H1 (cell line): ENCODE data around the gene CST7. TPM values are rescaled to one million over a fixed set of nuclear protein-coding genes. Genes with fewer than 3 reads are reported as not detected.
A peak's percentile ranks its signal among the peaks of the same experiment; 100 is the strongest.

ENCODE experiments used
- CTCF ChIA-PET: fragments of 300-600 bp; sonication (Branson Sonifier 250); formaldehyde crosslinking; loops from one replicate; lab custom pipeline; 2021; ENCODE audit not compliant: partially characterized antibody; lab: Charles Lee
- POLR2A ChIA-PET: fragments of 300-600 bp; sonication (Branson Sonifier 250); formaldehyde crosslinking; loops from one replicate; lab custom pipeline; 2021; ENCODE audit warnings: inconsistent platforms; ENCODE audit not compliant: partially characterized antibody; lab: Charles Lee
- DNase-seq, 2 experiments: peaks; one replicate each; pipeline versions ENCODE4 v3.0.0 to v3.0.0-alpha.2; 2010 to 2022; ENCODE audit warnings: low spot score in 2 of 2, low read depth in 1 of 2, mixed read lengths in 1 of 2
- FAIRE-seq: peaks from 2 replicates; lab custom pipeline; 2011; peaks lifted over from hg19 to GRCh38; lab: Jason Lieb, UNC
- H2AFZ ChIP-seq: 2 replicates; pipeline ENCODE4 v1.8.1; 2012; ENCODE audit warnings: low read length, inconsistent platforms
- H2AK5ac ChIP-seq: 2 replicates; pipeline ENCODE4 v1.6.1; 2013; ENCODE audit warnings: low read depth, low read length
- H2BK120ac ChIP-seq: replicated peaks from 2 replicates; pipeline ENCODE3; 2013; ENCODE audit warnings: low read depth, low read length, inconsistent platforms
- H2BK12ac ChIP-seq: 2 replicates; pipeline ENCODE4 v1.6.1; 2013; ENCODE audit warnings: low read depth, low read length
- H2BK15ac ChIP-seq: 2 replicates; pipeline ENCODE4 v1.6.1; 2013; ENCODE audit warnings: low read length
- H2BK20ac ChIP-seq: 2 replicates; pipeline ENCODE4 v1.6.1; 2013; ENCODE audit warnings: low read length
- H2BK5ac ChIP-seq: 2 replicates; pipeline ENCODE4 v1.6.1; 2013; ENCODE audit warnings: low read depth, low read length
- H3K14ac ChIP-seq: 2 replicates; pipeline ENCODE4 v1.6.1; 2013; ENCODE audit warnings: inconsistent platforms; ENCODE audit not compliant: insufficient read length
- H3K18ac ChIP-seq: 2 replicates; pipeline ENCODE4 v1.6.1; 2013; ENCODE audit warnings: low read length; ENCODE audit errors: extremely low read depth
- H3K23ac ChIP-seq: 2 replicates; pipeline ENCODE4 v1.6.1; 2013; ENCODE audit warnings: inconsistent platforms; ENCODE audit not compliant: insufficient read length
- H3K23me2 ChIP-seq: 2 replicates; pipeline ENCODE4 v1.6.1; 2013; ENCODE audit warnings: low read depth, low read length
- H3K27ac ChIP-seq: 2 replicates; pipeline ENCODE4 v1.6.1; 2011; ENCODE audit warnings: low read depth, low read length, inconsistent platforms
- H3K27me3 ChIP-seq, 4 experiments: replicated peaks in 1 of 4; 1 replicate in 1 of 4; 2 replicates in 3 of 4; pipeline versions ENCODE4 v1.6.1 to v1.8.1; 2011 to 2013; ENCODE audit warnings: low read length in 3 of 4, mild to moderate bottlenecking in 3 of 4, inconsistent platforms in 2 of 4, mixed read lengths in 2 of 4, moderate library complexity in 1 of 4; ENCODE audit not compliant: control insufficient read depth in 3 of 4, insufficient read depth in 3 of 4; ENCODE audit errors: extremely low read depth in 1 of 4
- H3K36me3 ChIP-seq, 4 experiments: 2 replicates each; pipeline versions ENCODE4 v1.6.1 to v1.8.1; 2011 to 2013; ENCODE audit warnings: mild to moderate bottlenecking in 4 of 4, low read length in 3 of 4, moderate library complexity in 2 of 4, control low read depth in 1 of 4, inconsistent platforms in 1 of 4; ENCODE audit not compliant: insufficient read depth in 4 of 4, control insufficient read depth in 2 of 4
- H3K4ac ChIP-seq: replicated peaks from 2 replicates; pipeline ENCODE3; 2013; ENCODE audit warnings: low read length, low read depth, mixed read lengths, inconsistent platforms; ENCODE audit not compliant: insufficient read length
- H3K4me1 ChIP-seq, 4 experiments: replicated peaks in 1 of 4; 1 replicate in 1 of 4; 2 replicates in 3 of 4; pipeline versions ENCODE4 v1.6.1 to v1.8.1; 2011 to 2013; ENCODE audit warnings: low read length in 3 of 4, inconsistent platforms in 2 of 4, mixed read lengths in 1 of 4; ENCODE audit not compliant: insufficient read depth in 4 of 4, control insufficient read depth in 3 of 4
- H3K4me2 ChIP-seq, 2 experiments: 2 replicates each; pipeline versions ENCODE4 v1.6.1 to v1.8.1; 2011 to 2013; ENCODE audit warnings: low read depth in 2 of 2, low read length in 2 of 2, control low read depth in 1 of 2, inconsistent platforms in 1 of 2, mild to moderate bottlenecking in 1 of 2; ENCODE audit not compliant: insufficient read depth in 1 of 2
- H3K4me3 ChIP-seq, 4 experiments: fragments of 200-600, 300-600 bp in 1 of 4; sonication (generic), shearing (Covaris generic), sonication (Bioruptor Twin) in 1 of 4; 2 replicates each; pipeline versions ENCODE4 v1.5.1 to v1.8.1; 2011 to 2016; ENCODE audit warnings: low read length in 4 of 4, low read depth in 3 of 4, control low read depth in 2 of 4, inconsistent platforms in 2 of 4, mild to moderate bottlenecking in 2 of 4, mixed read lengths in 1 of 4, moderate library complexity in 1 of 4; ENCODE audit not compliant: insufficient read depth in 2 of 4; ENCODE audit errors: extremely low read depth in 1 of 4
- H3K56ac ChIP-seq: replicated peaks from 2 replicates; pipeline ENCODE3; 2013; ENCODE audit warnings: low read depth, mild to moderate bottlenecking, mixed read lengths, low read length, inconsistent platforms; ENCODE audit not compliant: insufficient read length
- H3K79me1 ChIP-seq: 2 replicates; pipeline ENCODE4 v1.6.1; 2013; ENCODE audit warnings: low read depth, low read length, control low read depth
- H3K79me2 ChIP-seq, 2 experiments: 2 replicates each; pipeline versions ENCODE4 v1.6.1 to v1.8.1; 2012 to 2013; ENCODE audit warnings: low read length in 2 of 2, mild to moderate bottlenecking in 2 of 2, inconsistent platforms in 1 of 2; ENCODE audit not compliant: insufficient read depth in 2 of 2, control insufficient read depth in 1 of 2
- H3K9ac ChIP-seq, 4 experiments: replicated peaks in 1 of 4; 1 replicate in 1 of 4; 2 replicates in 3 of 4; pipeline versions ENCODE4 v1.6.1 to v1.8.1; 2011 to 2013; ENCODE audit warnings: low read depth in 3 of 4, low read length in 3 of 4, control low read depth in 2 of 4, mild to moderate bottlenecking in 2 of 4, moderate library complexity in 2 of 4, inconsistent platforms in 1 of 4; ENCODE audit errors: extremely low read depth in 1 of 4
- H3K9me3 ChIP-seq, 2 experiments: 2 replicates each; pipeline versions ENCODE4 v1.6.1 to v1.8.1; 2012 to 2013; ENCODE audit warnings: mild to moderate bottlenecking in 2 of 2, moderate library complexity in 2 of 2, control low read depth in 1 of 2, inconsistent platforms in 1 of 2, low read depth in 1 of 2, low read length in 1 of 2, mixed read lengths in 1 of 2; ENCODE audit not compliant: insufficient read depth in 2 of 2
- H4K20me1 ChIP-seq, 2 experiments: replicated peaks in 1 of 2; 2 replicates each; pipeline versions ENCODE3 to v1.8.1; 2011 to 2013; ENCODE audit warnings: inconsistent platforms in 2 of 2, low read length in 2 of 2, mild to moderate bottlenecking in 1 of 2; ENCODE audit not compliant: insufficient read depth in 2 of 2, control insufficient read depth in 1 of 2
- H4K5ac ChIP-seq: 2 replicates; pipeline ENCODE4 v1.6.1; 2013; ENCODE audit warnings: low read length, low read depth, mixed read lengths, inconsistent platforms; ENCODE audit not compliant: insufficient read length
- H4K8ac ChIP-seq: 2 replicates; pipeline ENCODE4 v1.8.0; 2013; ENCODE audit warnings: mild to moderate bottlenecking, moderate library complexity, low read length, inconsistent platforms; ENCODE audit not compliant: insufficient read depth; ENCODE audit errors: extremely low read depth
- H4K91ac ChIP-seq: replicated peaks from 2 replicates; pipeline ENCODE3; 2013; ENCODE audit warnings: low read length, mixed read lengths, inconsistent platforms; ENCODE audit not compliant: insufficient read length
- CREB1 ChIP-seq: IDR thresholded peaks from 2 replicates; pipeline ENCODE4 v1.6.1; 2012; ENCODE audit warnings: inconsistent platforms
- WGBS, 2 experiments: shearing (Covaris generic) in 1 of 2; methylation state at CpG; one replicate each; pipeline versions ENCODE4 v1.1.6 to v1.1.7; 2013 to 2015; ENCODE audit warnings: low lambda C conversion rate in 2 of 2, mixed read lengths in 2 of 2, inconsistent platforms in 1 of 2, low coverage in 1 of 2, missing lambda C conversion rate in 1 of 2; ENCODE audit not compliant: insufficient replicate concordance in 2 of 2, insufficient coverage in 1 of 2, insufficient read length in 1 of 2; ENCODE audit errors: extremely low coverage in 1 of 2, missing lambda C conversion rate in 1 of 2; 5-methylcytosine and 5-hydroxymethylcytosine counted together
- polyA plus RNA-seq, 7 experiments: library from polyadenylated mRNA; depleted of rRNA in 3 of 7; stranded (reverse) in 5 of 7; unstranded in 2 of 7; fragments of >200 nt in 5 of 7; fragments of 200-250 nt in 2 of 7; gene quantifications; 1 replicate in 5 of 7; 2 replicates in 1 of 7; 4 replicates in 1 of 7; pipeline versions ENCODE4 v1.2.1 to v1.2.3, GENCODE V29; 2011 to 2013; ENCODE audit warnings: missing spikeins in 2 of 7, mixed read lengths in 2 of 7
- total RNA-seq: library from RNA; stranded (reverse); fragmentation: NEBNext Ultra II Directional; extraction: Animal tissue kit (Norgen Biotek cat#: 25700); gene quantifications from 2 replicates; pipeline ENCODE4 v1.2.1, GENCODE V29; 2021

CST7 gene
- total and polyA plus RNA-seq, 2 of the 8 experiments (the other 6 are each of a cell fraction or from before 2014, with no cell fraction given): not detected

DNA sequence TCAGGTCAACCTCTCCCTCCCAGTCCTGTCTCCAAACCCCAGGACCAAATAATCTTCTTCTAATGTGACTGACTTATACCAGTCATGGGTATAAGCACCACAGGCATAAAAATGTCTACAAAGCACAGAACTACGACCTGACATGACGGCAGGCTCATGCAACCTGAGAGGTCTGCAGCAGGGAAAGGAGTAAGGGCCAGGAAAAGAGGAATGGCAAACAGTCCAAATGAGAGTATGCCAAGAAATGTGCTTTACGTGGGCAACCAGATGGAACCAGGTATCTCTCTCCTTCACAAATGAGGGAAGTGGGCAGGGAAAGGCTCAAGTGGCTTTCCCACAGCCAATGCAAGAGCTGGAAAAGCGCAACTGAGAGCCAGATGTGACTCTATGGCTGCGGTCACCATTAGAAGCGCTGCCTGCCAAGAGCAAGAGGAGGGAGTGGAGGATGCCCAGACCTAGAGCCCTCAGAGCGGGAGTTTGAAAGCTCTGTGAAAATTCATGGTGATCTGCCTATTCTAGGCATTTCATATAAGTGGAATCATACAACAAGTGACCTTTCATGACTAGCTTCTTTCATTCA, 37.5 kb downstream of the CST7 start:
- Histone ChIP-seq H3K27ac (no peak overlapping the region), H3K23me2 (no peaks in the 10 kb centered on the region), H2BK120ac (no peak overlapping the region), H2AFZ (no peak overlapping the region), H3K4ac (no peak overlapping the region), H3K79me2 (peaks cover 6 to 70% of the 10 kb centered on the region in 2 experiments), H2BK15ac (no peak overlapping the region), H4K8ac (no peak overlapping the region), H2BK12ac (no peak overlapping the region), H3K18ac (no peak overlapping the region), H2BK5ac (no peak overlapping the region), H2BK20ac (no peak overlapping the region), H3K4me2 (no peak overlapping the region), H2AK5ac (no peak overlapping the region), H3K4me1 (peaks cover 0 to 4% (median 0%) of the 10 kb centered on the region in 4 experiments; a peak in 1 of 7 replicates), H3K4me3 (no peak overlapping the region), H4K91ac (no peak overlapping the region), H3K14ac (no peak overlapping the region), H3K56ac (no peak overlapping the region), H4K5ac (no peak overlapping the region), H4K20me1 (peaks cover 0 to 5% of the 10 kb centered on the region in 2 experiments), H3K23ac (no peak overlapping the region), H3K79me1 (peaks cover 10% of the 10 kb centered on the region), H3K36me3 (peaks cover 0 to 5% (median 0%) of the 10 kb centered on the region in 4 experiments; a peak in 3 of 8 replicates), H3K9me3 (no peaks in the 10 kb centered on the region; a peak in 1 of 4 replicates), H3K27me3 (no peaks in the 10 kb centered on the region), H3K9ac (0 out of 7 replicates have a peak overlapping the region, but pooled peaks of 1 of the 4 experiments have one; percentile 15)
- 83% methylated on average over 7 of the region's 7 CpGs; no CpG with 5 or more reads in 1 of the 2 experiments for WGBS, 2 experiments
- CTCF ChIA-PET: interaction anchor here (1.1 to 1.6 kb wide), 2 partner anchors 9 to 202 kb away, joined by 3 to 5 read pairs; no protein-coding TSS in a partner anchor
- DNase-seq (no peak), FAIRE-seq (no peak)
- POLR2A ChIA-PET: no interaction called here
- TF ChIP-seq CREB1: no peak
